ENCODE measurements around the gene GJB4.
"Not testable (repeated sequence)": the region's sequence is repeated elsewhere in the genome, so short reads cannot be mapped to it uniquely, and the experiment has no call there.

GJB4 gene

DNA sequence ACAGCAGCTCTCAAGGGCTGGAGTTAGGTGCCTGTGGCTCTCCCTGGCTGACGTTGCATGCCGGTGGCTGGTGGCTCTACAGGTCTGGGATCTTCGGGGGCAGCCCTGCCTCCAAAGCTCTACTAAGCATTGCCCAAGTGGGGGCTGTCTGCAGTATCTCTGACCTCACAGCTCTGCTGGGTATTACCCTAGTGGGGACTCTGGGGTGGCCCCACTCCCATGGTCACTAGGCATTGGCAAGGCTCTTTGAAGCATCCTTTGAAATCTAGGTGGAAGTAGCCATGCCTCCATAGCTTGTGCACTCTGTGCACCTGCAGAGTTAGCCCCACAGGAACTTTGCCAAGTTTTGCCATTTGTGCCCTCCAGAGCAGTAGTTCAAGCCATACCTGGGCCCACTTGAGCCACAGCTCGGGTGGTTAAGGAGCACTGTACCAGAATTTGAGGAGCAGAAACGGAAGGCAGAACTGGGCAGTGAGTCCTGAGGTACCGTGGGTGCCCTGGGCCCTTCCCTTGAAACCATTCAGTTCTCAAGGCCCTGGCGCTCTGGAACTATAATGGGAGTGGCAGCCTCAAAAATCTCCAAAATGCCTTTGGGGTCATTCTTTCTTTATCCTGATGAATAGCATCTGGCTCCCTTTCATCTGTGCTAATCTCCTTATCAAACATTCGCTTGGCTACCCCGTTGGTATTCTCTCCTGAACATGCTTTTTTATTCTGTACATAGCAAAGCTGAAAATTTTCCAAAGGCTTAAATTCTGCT lies 48.7 kb downstream of the GJB4 start:
- no peak for DNase-seq
- Histone ChIP-seq H3K4me3 (ENCODE audit: low read depth, low read length) (no peak overlapping the region), H3K27me3 (replicated peaks) (no peaks in the 10 kb centered on the region), H3K36me3 (replicated peaks) (no peaks in the 10 kb centered on the region), H3K27ac (no peak overlapping the region)
- TF ChIP-seq, protein P1, sequence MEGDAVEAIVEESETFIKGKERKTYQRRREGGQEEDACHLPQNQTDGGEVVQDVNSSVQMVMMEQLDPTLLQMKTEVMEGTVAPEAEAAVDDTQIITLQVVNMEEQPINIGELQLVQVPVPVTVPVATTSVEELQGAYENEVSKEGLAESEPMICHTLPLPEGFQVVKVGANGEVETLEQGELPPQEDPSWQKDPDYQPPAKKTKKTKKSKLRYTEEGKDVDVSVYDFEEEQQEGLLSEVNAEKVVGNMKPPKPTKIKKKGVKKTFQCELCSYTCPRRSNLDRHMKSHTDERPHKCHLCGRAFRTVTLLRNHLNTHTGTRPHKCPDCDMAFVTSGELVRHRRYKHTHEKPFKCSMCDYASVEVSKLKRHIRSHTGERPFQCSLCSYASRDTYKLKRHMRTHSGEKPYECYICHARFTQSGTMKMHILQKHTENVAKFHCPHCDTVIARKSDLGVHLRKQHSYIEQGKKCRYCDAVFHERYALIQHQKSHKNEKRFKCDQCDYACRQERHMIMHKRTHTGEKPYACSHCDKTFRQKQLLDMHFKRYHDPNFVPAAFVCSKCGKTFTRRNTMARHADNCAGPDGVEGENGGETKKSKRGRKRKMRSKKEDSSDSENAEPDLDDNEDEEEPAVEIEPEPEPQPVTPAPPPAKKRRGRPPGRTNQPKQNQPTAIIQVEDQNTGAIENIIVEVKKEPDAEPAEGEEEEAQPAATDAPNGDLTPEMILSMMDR (IDR thresholded peaks at IDR 0.05; ENCODE audit: low read depth, low read length, missing control alignments), result no peak
- in situ Hi-C loops (cut with HindIII; ENCODE audit: low pct_ligation_motif_present, low sequenced_read_pairs), result no loop called here

- DNase-seq; H3K27ac ChIP-seq; H3K36me3 ChIP-seq (replicated peaks); H3K4me3 ChIP-seq (ENCODE audit: low read depth, low read length); in situ Hi-C loops (cut with HindIII; ENCODE audit: low pct_ligation_motif_present, low sequenced_read_pairs); H3K27me3 ChIP-seq (replicated peaks): not testable (repeated sequence)
Measured at GRCh38 chr1:34810781-34811180, 51.2 kb downstream of the GJB4 start.
